PFSK-1 (cell line): ENCODE measurements around the gene EXOC4.

Source experiments
- POLR2AphosphoS5 ChIP-seq: IDR thresholded peaks from 2 replicates; pipeline ENCODE4 v1.6.1; 2012; ENCODE audit warnings: low read depth, mild to moderate bottlenecking, control low read depth, low read length, moderate library complexity
- REST ChIP-seq, 2 experiments: IDR thresholded peaks; 2 replicates each; pipeline versions ENCODE4 v1.6.1 to v1.8.0; 2011 to 2012; ENCODE audit warnings: low read depth in 2 of 2, low read length in 2 of 2, control low read depth in 1 of 2, inconsistent platforms in 1 of 2, mild to moderate bottlenecking in 1 of 2, moderate library complexity in 1 of 2; ENCODE audit not compliant: insufficient read depth in 1 of 2
- TAF1 ChIP-seq: IDR thresholded peaks from 2 replicates; pipeline ENCODE4 v1.6.1; 2012; ENCODE audit warnings: low read length, control low read depth, borderline replicate concordance; ENCODE audit not compliant: insufficient read depth

GRCh38 chr7:133662276-133662675 is 409.4 kb downstream of the EXOC4 start:
- no peak for TF ChIP-seq POLR2AphosphoS5
- TF ChIP-seq TAF1 = no peak
- no peak for TF ChIP-seq REST (IDR thresholded peaks at IDR 0.05; ENCODE audit: insufficient read depth in 1 of 2, low read depth in 2 of 2, low read length in 2 of 2)
